GM12891 (cell line): ENCODE measurements around the gene COA4.

Experiments
- PAX5 ChIP-seq: IDR thresholded peaks from 2 replicates; pipeline ENCODE4 v1.6.1; 2011; ENCODE audit warnings: low read length, moderate library complexity, mild to moderate bottlenecking; ENCODE audit not compliant: insufficient read depth, severe bottlenecking
- POLR2A ChIP-seq: IDR thresholded peaks from 2 replicates; pipeline ENCODE4 v1.6.1; 2011; ENCODE audit warnings: low read depth, low read length, control low read depth
- POLR2AphosphoS5 ChIP-seq: IDR thresholded peaks from 2 replicates; pipeline ENCODE4 v1.6.1; 2011; ENCODE audit warnings: low read depth, low read length, control low read depth
- TAF1 ChIP-seq: IDR thresholded peaks from 2 replicates; pipeline ENCODE4 v1.6.1; 2011; ENCODE audit warnings: low read depth, low read length, control low read depth

- TF ChIP-seq POLR2A, result no peak
- no peak for TF ChIP-seq POLR2AphosphoS5
- TF ChIP-seq TAF1, result no peak
- TF ChIP-seq PAX5, result no peak
Observed at GRCh38 chr11:73852049-73852448, 24.6 kb downstream of the COA4 start.
